Breast epithelium (tissue), 4 donors: ENCODE data around the gene GHR. TPM values are rescaled to one million over a fixed set of nuclear protein-coding genes. Genes with fewer than 3 reads are reported as not detected.

Experiments
- DNase-seq, 2 donors: peaks; one replicate each; pipeline ENCODE4 v3.0.0-alpha.2; 2019; ENCODE audit warnings: low spot score in 2 of 2
- H3K27ac ChIP-seq, 2 donors: fragments of 200-600 bp; sonication (generic) in 1 of 2; one replicate each; pipeline ENCODE4 v1.5.1; 2016 to 2019; ENCODE audit warnings: mild to moderate bottlenecking in 1 of 2
- H3K27me3 ChIP-seq, 2 donors: fragments of 200-600 bp; sonication (generic) in 1 of 2; one replicate each; pipeline versions ENCODE4 v1.5.1 to v1.6.0; 2017 to 2019; ENCODE audit warnings: control low read depth in 1 of 2, mild to moderate bottlenecking in 1 of 2
- H3K36me3 ChIP-seq: fragments of 200-600 bp; one replicate; pipeline ENCODE4 v1.5.1; 2019
- H3K4me1 ChIP-seq, 2 donors: fragments of 200-600 bp; sonication (generic); one replicate each; pipeline ENCODE4 v1.5.1; 2016 to 2019; ENCODE audit warnings: control low read depth in 1 of 2
- H3K4me3 ChIP-seq, 3 donors: fragments of 200-600 bp; sonication (generic); 1 replicate in 2 of 3; 2 replicates in 1 of 3; pipeline ENCODE4 v1.5.1; 2016 to 2019; ENCODE audit warnings: mild to moderate bottlenecking in 3 of 3, moderate library complexity in 2 of 3
- H3K9me3 ChIP-seq, 2 donors: fragments of 200-600 bp; sonication (generic) in 1 of 2; one replicate each; pipeline ENCODE4 v1.5.1; 2016 to 2019; ENCODE audit warnings: control low read depth in 1 of 2
- CTCF ChIP-seq, 3 donors: fragments of 450-650 bp; IDR thresholded peaks; one replicate each; pipeline ENCODE4 v1.5.1; 2016 to 2017; ENCODE audit warnings: antibody characterized with exemption in 3 of 3, mild to moderate bottlenecking in 3 of 3, moderate library complexity in 3 of 3
- POLR2A ChIP-seq: fragments of 450-650 bp; IDR thresholded peaks from one replicate; pipeline ENCODE4 v1.6.1; 2016; ENCODE audit warnings: antibody characterized with exemption, mild to moderate bottlenecking, moderate library complexity
- POLR2AphosphoS5 ChIP-seq, 3 donors: sonication (generic); formaldehyde crosslinking; IDR thresholded peaks; one replicate each; pipeline ENCODE4 v1.6.1; 2017; ENCODE audit warnings: antibody characterized with exemption in 3 of 3
- intact Hi-C: fragments of 100-400 bp; cut with DNase I; formaldehyde crosslinking; loops from one replicate; pipeline ENCODE4 v1.15.1; 2023; ENCODE audit warnings: low total_unique reads
- total RNA-seq, 3 donors: library from RNA; depleted of rRNA; stranded (reverse); fragments of >200 nt; gene quantifications; one replicate each; pipeline ENCODE4 v1.1.0, GENCODE V29; 2016

GHR gene
- total RNA-seq, 3 donors from 2014 or later: 25.6 to 234 (median 26.5) TPM

DNA sequence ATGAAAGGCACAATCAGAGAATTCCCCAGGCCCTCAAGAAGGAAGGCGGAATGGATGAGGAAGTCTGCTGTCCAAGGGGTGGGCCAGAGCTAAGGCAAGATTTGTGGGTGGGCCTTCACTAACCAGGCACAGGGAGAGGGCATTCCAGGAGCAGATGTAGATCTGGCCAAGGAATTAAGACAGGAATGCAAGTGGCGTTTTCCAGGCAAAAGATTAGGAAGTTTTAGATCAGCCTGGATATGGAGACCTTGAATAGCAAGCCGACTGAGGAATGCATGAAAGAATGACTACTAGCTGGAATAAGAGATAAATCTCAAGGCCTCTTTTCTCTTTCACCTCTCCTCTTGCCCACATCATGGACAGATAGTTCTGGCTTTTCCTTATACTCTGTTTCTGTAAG lies 68.5 kb downstream of the GHR start:
- Histone ChIP-seq H3K27ac (no peak overlapping the region), H3K27me3 (no peaks in the 10 kb centered on the region), H3K4me3 (no peak overlapping the region), H3K9me3 (no peaks in the 10 kb centered on the region), H3K4me1 (no peaks in the 10 kb centered on the region), H3K36me3 (no peaks in the 10 kb centered on the region)
- intact Hi-C loops: no loop called here
- no peak for DNase-seq
- TF ChIP-seq POLR2A (no peak), POLR2AphosphoS5 (IDR thresholded peaks at IDR 0.05) (no peak), CTCF (IDR thresholded peaks at IDR 0.05) (no peak)

DNA sequence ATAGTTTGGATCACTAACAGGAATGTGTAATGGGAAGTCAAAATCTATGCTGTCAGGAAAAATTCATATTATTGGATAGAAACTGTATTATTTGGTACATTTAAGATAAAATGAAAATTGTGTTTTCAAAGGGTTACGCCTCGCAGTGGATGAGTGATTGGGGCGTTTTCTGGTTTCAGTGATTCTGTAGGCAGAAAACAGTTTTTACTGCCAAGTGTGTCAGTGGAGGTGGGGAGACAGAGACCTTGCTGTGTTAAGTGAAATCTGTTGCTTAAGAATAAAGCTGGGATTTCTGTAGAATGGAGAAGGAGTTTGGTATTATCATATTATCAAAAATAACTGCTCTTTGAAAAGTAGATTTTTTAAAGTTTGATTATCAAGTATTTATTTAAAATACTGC lies 69.7 kb downstream of the GHR start:
- no peaks in the 10 kb centered on the region for H3K27me3 ChIP-seq
- H3K36me3 ChIP-seq: no peaks in the 10 kb centered on the region
- H3K9me3 ChIP-seq: no peaks in the 10 kb centered on the region
- no peak overlapping the region for H3K4me3 ChIP-seq
- TF ChIP-seq POLR2A: no peak
- no peak for TF ChIP-seq POLR2AphosphoS5 (IDR thresholded peaks at IDR 0.05)
- no peak for TF ChIP-seq CTCF (IDR thresholded peaks at IDR 0.05)
- DNase-seq: no peak
- intact Hi-C loops: no loop called here
- no peaks in the 10 kb centered on the region for H3K4me1 ChIP-seq
- no peak overlapping the region for H3K27ac ChIP-seq

DNA sequence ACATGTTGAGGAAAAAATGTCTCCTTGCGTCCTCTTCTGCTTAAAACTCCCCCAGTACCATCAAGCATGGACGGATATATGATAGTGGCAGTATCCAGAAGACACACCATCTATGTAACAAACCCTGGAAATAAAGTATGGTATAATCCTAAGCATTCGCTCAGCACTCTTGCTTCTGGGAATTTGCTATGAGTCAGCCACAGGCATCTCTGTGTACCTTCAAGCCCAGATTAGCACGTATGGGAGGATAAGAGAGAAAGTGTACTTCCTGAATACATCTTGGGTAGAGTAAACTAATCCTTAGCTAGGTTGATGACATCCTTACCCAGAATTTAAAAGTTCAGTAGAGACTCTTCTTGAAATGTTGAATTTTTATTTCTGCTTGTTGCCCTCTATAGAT lies 71.2 kb downstream of the GHR start:
- H3K27ac ChIP-seq: no peak overlapping the region
- DNase-seq: no peak
- no peak overlapping the region for H3K4me3 ChIP-seq
- H3K36me3 ChIP-seq: no peaks in the 10 kb centered on the region
- no peaks in the 10 kb centered on the region for H3K4me1 ChIP-seq
- H3K27me3 ChIP-seq: no peaks in the 10 kb centered on the region
- intact Hi-C loops: no loop called here
- TF ChIP-seq POLR2A (no peak), POLR2AphosphoS5 (IDR thresholded peaks at IDR 0.05) (no peak)
- H3K9me3 ChIP-seq: no peaks in the 10 kb centered on the region

GRCh38 chr5:42495914-42496313 lies 72.7 kb downstream of the GHR start:
- peaks cover 0 to 2% of the 10 kb centered on the region in 2 donors for H3K4me1 ChIP-seq
- TF ChIP-seq POLR2AphosphoS5 (IDR thresholded peaks at IDR 0.05) (no peak), POLR2A (no peak), CTCF (IDR thresholded peaks at IDR 0.05) (no peak)
- no peaks in the 10 kb centered on the region for H3K36me3 ChIP-seq
- H3K9me3 ChIP-seq: no peaks in the 10 kb centered on the region
- DNase-seq: no peak
- H3K27me3 ChIP-seq: no peaks in the 10 kb centered on the region
- no peak overlapping the region for H3K4me3 ChIP-seq
- H3K27ac ChIP-seq: no peak overlapping the region
- intact Hi-C loops: no loop called here

DNA sequence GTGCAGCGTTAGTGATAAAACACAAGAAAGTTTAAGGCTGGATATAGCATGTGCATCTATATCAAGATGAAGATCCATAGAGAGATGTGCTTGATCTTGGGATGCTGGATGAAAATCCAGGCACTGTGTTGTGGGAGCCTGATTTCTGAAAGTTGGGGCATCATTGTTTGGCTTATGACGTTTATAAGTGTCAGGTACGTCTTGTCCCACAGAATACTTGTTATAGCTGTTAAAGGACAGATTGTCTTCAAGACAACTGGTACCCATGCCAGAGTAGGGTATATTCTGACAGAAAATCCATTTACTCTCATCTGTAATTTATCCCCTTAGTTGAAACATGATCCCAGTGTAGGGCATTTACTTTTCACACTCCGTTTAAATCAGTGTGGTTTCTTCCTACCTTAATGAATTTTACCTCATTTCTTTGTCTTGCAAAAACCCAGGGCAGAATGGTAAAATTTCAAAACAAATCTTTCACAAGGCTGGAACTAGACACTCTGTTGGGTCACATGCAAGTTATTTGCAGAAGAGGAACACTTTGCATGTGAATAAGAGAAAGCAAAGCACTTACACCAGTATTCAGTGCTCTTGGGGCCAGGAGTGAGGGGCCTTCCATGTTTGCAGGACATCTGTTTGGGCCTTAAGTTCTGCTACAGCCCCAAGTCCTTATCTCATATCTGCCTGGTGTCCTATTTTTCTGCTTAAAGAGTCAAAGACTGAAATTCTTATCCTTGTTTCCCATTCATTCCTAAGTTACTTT lies 73.3 kb downstream of the GHR start:
- intact Hi-C loops: no loop called here
- Histone ChIP-seq H3K27ac (no peak overlapping the region), H3K27me3 (no peaks in the 10 kb centered on the region), H3K9me3 (no peaks in the 10 kb centered on the region), H3K4me3 (no peak overlapping the region), H3K36me3 (no peaks in the 10 kb centered on the region), H3K4me1 (peaks cover 0 to 2% of the 10 kb centered on the region in 2 donors)
- no peak for TF ChIP-seq CTCF (IDR thresholded peaks at IDR 0.05)
- no peak for TF ChIP-seq POLR2AphosphoS5 (IDR thresholded peaks at IDR 0.05)
- no peak for DNase-seq
